COLO668 (cell line): ENCODE data around the gene LRGUK.
"Not testable (repeated sequence)": the region's sequence is repeated elsewhere in the genome, so short reads cannot be mapped to it uniquely, and the experiment has no call there.

Source experiments
- DNase-seq: peaks from one replicate; lab custom pipeline; 2025; ENCODE audit not compliant: unreplicated experiment; lab: John Stamatoyannopoulos, UW

LRGUK gene

GRCh38 chr7:134126966-134127848 lies at the start of gene LRGUK:
Gene LRGUK, plus strand, starts transcription at chr7:134127340. Its CDS starts 28 bp downstream, at chr7:134127368.
- peak; percentile 84 for DNase-seq

DNA sequence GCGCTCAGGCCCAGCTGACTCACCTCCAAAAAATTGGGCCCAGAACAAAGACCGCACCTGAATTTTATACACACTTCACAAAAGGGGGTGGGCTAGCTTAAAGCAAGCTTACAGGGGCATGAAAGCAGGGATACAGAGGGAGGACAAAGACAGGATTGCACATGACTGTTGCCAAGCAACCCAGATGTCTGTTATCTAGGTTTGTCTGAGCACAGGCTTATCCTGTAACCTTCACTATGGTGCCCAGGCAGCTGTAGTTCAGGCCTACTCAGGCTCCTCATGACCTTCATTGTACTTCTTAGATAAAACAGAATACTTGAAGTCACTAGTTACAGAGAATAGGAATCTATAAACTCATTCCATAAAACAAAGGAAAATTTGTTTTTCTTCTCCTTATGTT lies 49.6 kb upstream of the LRGUK start:
- DNase-seq, result not testable (repeated sequence)

GRCh38 chr7:134078991-134079390 lies 48.1 kb upstream of the LRGUK start:
- no peak for DNase-seq

DNA sequence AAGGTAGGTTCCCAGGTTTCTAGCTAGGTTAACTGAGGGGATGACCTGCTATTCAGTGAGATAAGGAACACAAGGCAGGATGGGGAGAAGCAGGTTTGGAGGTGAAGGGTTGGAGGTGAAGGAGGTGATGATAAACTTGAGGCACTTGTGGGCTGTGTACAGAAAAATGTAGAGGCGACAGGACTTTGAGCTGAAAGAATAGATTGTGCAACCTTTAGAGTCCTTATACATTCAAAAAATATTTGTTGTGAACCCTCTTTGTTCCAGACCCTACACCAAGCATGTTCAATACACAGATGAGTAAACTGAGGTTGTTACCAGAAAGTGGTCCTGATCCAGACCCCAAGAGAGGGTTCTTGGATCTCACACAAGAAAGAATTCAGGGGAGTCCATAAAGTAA lies 45.4 kb upstream of the LRGUK start:
- DNase-seq, result no peak

- no peak for DNase-seq
Observed at GRCh38 chr7:134083766-134084487, 43.2 kb upstream of the LRGUK start.

- DNase-seq, result no peak
Observed at GRCh38 chr7:134084488-134085144, 42.5 kb upstream of the LRGUK start.

GRCh38 chr7:134085311-134085710 lies 41.8 kb upstream of the LRGUK start:
- no peak for DNase-seq

- DNase-seq, result no peak
Observed at GRCh38 chr7:134086998-134087735, 40.0 kb upstream of the LRGUK start.

GRCh38 chr7:134088199-134088598 lies 38.9 kb upstream of the LRGUK start:
- no peak for DNase-seq

GRCh38 chr7:134089446-134089845 lies 37.7 kb upstream of the LRGUK start:
- DNase-seq, result no peak

- no peak for DNase-seq
Observed at GRCh38 chr7:134098072-134098471, 29.1 kb upstream of the LRGUK start.

GRCh38 chr7:134101716-134102115 lies 25.4 kb upstream of the LRGUK start:
- DNase-seq, result no peak

GRCh38 chr7:134104166-134104565 lies 23.0 kb upstream of the LRGUK start:
- no peak for DNase-seq

DNA sequence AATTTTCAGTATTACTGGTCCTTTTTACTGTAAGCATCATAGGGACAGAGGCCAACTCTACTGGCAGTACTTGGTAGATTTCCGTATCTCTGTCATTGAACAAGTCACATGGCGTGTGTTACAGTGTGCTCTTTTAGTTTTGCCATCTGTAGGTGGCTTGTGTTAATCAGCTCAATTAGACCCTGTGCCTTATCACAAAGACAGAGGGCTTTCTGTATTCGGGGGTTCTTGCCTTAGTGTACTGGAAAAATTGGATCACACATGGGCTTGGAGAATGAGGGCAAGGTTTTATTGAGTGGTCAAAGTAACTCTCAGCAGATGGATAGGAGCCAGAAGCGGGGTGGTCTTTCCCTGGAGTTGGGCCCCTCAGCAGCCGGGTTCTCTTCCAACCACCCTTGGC lies 21.3 kb upstream of the LRGUK start:
- DNase-seq, result no peak

- DNase-seq, result no peak
Observed at GRCh38 chr7:134108802-134109201, 18.3 kb upstream of the LRGUK start.

- no peak for DNase-seq
Observed at GRCh38 chr7:134113655-134114054, 13.5 kb upstream of the LRGUK start.

- no peak for DNase-seq
Observed at GRCh38 chr7:134114992-134115391, 12.1 kb upstream of the LRGUK start.

DNA sequence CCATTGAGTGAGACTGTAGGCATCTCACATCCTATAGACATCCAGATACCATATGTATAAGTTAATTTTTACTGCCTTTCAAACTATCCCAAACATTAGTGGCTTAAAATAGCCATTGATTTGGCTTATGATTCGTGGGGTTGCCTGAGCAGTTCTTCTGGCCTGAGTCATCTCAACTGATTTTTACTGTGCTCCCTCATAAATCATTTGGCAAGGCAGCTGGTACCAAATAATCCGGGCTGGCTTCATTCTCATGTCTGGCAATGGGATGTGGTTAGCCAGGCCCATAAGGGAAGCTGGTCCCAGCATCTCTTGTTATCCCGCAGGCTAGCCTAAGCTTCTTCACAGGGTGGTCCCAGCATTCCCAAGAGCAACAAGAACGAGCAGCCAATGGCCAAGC lies 6.7 kb upstream of the LRGUK start:
- no peak for DNase-seq

- DNase-seq, result no peak
Observed at GRCh38 chr7:134121632-134122139, 5.5 kb upstream of the LRGUK start.

- DNase-seq, result no peak
Observed at GRCh38 chr7:134122980-134123379, 4.2 kb upstream of the LRGUK start.

- DNase-seq, result no peak
Observed at GRCh38 chr7:134126146-134126545, 994 bp upstream of the LRGUK start.
